ENCODE measurements around the gene ITCH.

GRCh38 chr20:34343458-34344211 is 19.4 kb upstream of the ITCH start:
- TF ChIP-seq POLR2AphosphoS5 (IDR thresholded peaks at IDR 0.05; ENCODE audit: low read depth, low read length) (no peak), POLR2A (IDR thresholded peaks at IDR 0.05; ENCODE audit: low read depth, low read length) (no peak)
